K562 (cell line): Measurements from ENCODE around the gene KRT83. TPM values are rescaled to one million over a fixed set of nuclear protein-coding genes. Genes with fewer than 3 reads are reported as not detected.
A peak's percentile ranks its signal among the peaks of the same experiment; 100 is the strongest.

Experiments
- CLOCK ChIP-seq: fragments of 250-450 bp; sonication (Bioruptor Pico); IDR thresholded peaks from 2 replicates; pipeline ENCODE4 v1.4.0; 2020; ENCODE audit warnings: mild to moderate bottlenecking, moderate library complexity, borderline replicate concordance
- CTCF ChIP-seq, 3 experiments: IDR thresholded peaks in 2 of 3; conservative IDR thresholded peaks in 1 of 3; 2 replicates each; pipeline ENCODE4 v1.5.1; 2011 to 2012; ENCODE audit warnings: low read length in 3 of 3, mild to moderate bottlenecking in 3 of 3, control low read depth in 2 of 3, improper control_type of control experiment in 1 of 3, inconsistent platforms in 1 of 3, low read depth in 1 of 3, mixed read lengths in 1 of 3, moderate library complexity in 1 of 3; ENCODE audit not compliant: insufficient read depth in 2 of 3
- L3MBTL2 ChIP-seq: fragments of 450-650 bp; IDR thresholded peaks from 2 replicates; pipeline ENCODE4 v1.6.1; 2016; ENCODE audit warnings: mild to moderate bottlenecking, moderate library complexity
- MITF ChIP-seq: IDR thresholded peaks from 2 replicates; pipeline ENCODE4 v1.6.1; 2014; ENCODE audit warnings: antibody characterized with exemption
- NRF1 ChIP-seq, 2 experiments: fragments of 450-650 bp; IDR thresholded peaks in 1 of 2; conservative IDR thresholded peaks in 1 of 2; 2 replicates each; pipeline ENCODE4 v1.6.1; 2014; ENCODE audit warnings: mild to moderate bottlenecking in 2 of 2
- PRDM10 ChIP-seq: fragments of 450-650 bp; IDR thresholded peaks from 2 replicates; pipeline ENCODE4 v1.6.1; 2018; ENCODE audit not compliant: partially characterized antibody
- VEZF1 ChIP-seq: fragments of 200-800 bp; sonication (Bioruptor generic); IDR thresholded peaks from 2 replicates; pipeline ENCODE4 v1.6.1; 2017; ENCODE audit warnings: missing genetic modification characterization, missing compliant biosample characterization
- YY1 ChIP-seq, 3 experiments: IDR thresholded peaks; 2 replicates each; pipeline ENCODE4 v1.6.1; 2011; ENCODE audit warnings: low read length in 2 of 3, mild to moderate bottlenecking in 2 of 3, moderate library complexity in 2 of 3, borderline replicate concordance in 1 of 3, control low read depth in 1 of 3, low read depth in 1 of 3; ENCODE audit not compliant: insufficient read depth in 3 of 3, insufficient replicate concordance in 2 of 3, control insufficient read depth in 1 of 3, insufficient read length in 1 of 3; ENCODE audit errors: extremely low read depth in 1 of 3
- ZNF24 ChIP-seq: fragments of 450-650 bp; IDR thresholded peaks from 2 replicates; pipeline ENCODE4 v1.6.1; 2016
- polyA plus RNA-seq, 8 experiments: library from polyadenylated mRNA; depleted of rRNA in 4 of 8; stranded (reverse) in 5 of 8; unstranded in 3 of 8; fragments of >200 nt; fragmentation: Nextera tagmentation in 2 of 8; fragmentation: Illumina TruSeq in 1 of 8; extraction: Ambion mirVana in 2 of 8; extraction: Trizol in 1 of 8; gene quantifications; 2 replicates each; pipeline versions ENCODE4 v1.2.1 to v1.2.3, GENCODE V29; 2011 to 2014; ENCODE audit warnings: inconsistent platforms in 1 of 8, missing spikeins in 1 of 8
- total RNA-seq, 7 experiments: library from RNA; depleted of rRNA in 6 of 7; stranded (reverse); fragments of >200 nt in 6 of 7; fragmentation: Illumina TruSeq in 2 of 7; extraction: Trizol in 2 of 7; gene quantifications; 2 replicates each; pipeline versions ENCODE4 v1.2.1 to v1.2.3, GENCODE V29; 2011 to 2021; ENCODE audit warnings: low replicate concordance in 1 of 7

Gene KRT83
- total and polyA plus RNA-seq, 9 of the 15 experiments (the other 6 are each of a cell fraction or from before 2014, with no cell fraction given): not detected

GRCh38 chr12:52278575-52279421 is 42.4 kb downstream of the KRT83 start (continued):
- peak; percentile 36; the same call in 1 of the 2 replicates for TF ChIP-seq VEZF1 (CRISPR knock-in tag)
- peak; percentile 32 to 57; a peak in 2 of 4 replicates for TF ChIP-seq NRF1 (conservative IDR thresholded peaks at IDR 0.05 in 1 of 2, IDR thresholded peaks at IDR 0.05 in 1 of 2)
- no peak for TF ChIP-seq PRDM10
- no peak for TF ChIP-seq CLOCK
- TF ChIP-seq CTCF (IDR thresholded peaks at IDR 0.05 in 2 of 3, conservative IDR thresholded peaks at IDR 0.05 in 1 of 3; ENCODE audit: insufficient read depth in 2 of 3, low read depth in 1 of 3, low read length in 3 of 3): peak; percentile 91 to 94 (median 93)
- TF ChIP-seq L3MBTL2: peak; percentile 45; the same call in 1 of the 2 replicates
- no peak for TF ChIP-seq MITF
- no peak for TF ChIP-seq ZNF24
- TF ChIP-seq YY1 (IDR thresholded peaks at IDR 0.05; ENCODE audit: borderline replicate concordance in 1 of 3, control insufficient read depth in 1 of 3, extremely low read depth in 1 of 3, insufficient read depth in 3 of 3, insufficient read length in 1 of 3, insufficient replicate concordance in 2 of 3, low read depth in 1 of 3, low read length in 2 of 3): peak in 1 of 3 experiments; percentile 17
